ENCODE data around the gene TPO.
"Not testable (repeated sequence)": the region's sequence is repeated elsewhere in the genome, so short reads cannot be mapped to it uniquely, and the experiment has no call there.

TPO gene

DNA sequence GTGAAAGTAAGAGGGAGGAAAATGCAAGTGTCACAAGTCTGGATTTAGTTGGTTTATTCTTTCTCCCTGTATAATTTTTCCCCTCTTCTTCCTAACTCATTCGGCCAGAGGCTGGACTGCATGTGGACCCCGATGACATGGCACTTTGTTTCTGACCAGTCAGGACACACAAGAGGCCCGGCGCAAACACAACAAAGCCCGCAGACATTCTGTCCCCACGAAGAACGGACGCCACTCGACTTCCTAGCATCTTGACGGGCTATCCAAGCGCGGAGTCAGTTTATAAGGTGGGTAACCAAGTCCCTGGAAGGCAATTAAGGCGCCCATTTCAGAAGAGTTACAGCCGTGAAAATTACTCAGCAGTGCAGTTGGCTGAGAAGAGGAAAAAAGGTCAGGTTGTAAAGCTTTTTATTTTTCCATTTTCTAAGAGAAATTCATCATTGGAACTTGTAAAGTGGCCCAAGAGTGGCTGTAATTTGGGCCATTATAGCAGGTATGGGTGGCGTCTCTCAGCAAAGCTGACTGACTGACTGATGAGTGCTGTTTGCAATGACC, at the start of gene TPO:
Gene TPO, plus strand, starts transcription at position 308 of the 555 bp plus-strand sequence. CDS start 946 bp downstream, outside the sequence.
- no peak for DNase-seq

DNA sequence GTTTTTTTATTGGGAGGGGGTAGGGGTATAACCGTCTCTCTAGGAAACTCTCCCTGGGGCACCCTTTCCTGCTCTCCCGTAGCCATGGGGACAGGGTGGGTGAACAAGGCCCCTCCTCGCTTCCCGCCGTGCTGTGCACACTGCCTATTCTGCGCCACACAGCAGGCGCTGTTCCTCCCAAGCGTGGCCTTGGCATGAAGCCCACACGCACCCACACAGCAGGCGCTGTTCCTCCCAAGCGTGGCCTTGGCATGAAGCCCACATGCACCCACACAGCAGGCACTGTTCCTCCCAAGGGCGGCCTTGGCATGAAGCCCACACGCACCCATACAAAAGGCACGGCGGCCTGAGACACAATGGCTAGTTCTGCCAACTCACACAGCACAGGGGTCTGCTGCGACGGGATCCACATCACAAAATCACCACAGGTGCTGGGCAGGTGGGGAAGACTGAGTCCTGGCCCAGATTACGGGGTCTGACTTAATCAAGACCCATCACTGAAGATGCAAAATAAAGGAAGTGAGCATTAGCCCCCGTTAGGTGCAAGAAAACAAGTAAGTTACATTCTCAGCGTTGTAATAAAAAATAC, 46.6 kb upstream of the TPO start:
- peak; percentile 1 for DNase-seq

DNA sequence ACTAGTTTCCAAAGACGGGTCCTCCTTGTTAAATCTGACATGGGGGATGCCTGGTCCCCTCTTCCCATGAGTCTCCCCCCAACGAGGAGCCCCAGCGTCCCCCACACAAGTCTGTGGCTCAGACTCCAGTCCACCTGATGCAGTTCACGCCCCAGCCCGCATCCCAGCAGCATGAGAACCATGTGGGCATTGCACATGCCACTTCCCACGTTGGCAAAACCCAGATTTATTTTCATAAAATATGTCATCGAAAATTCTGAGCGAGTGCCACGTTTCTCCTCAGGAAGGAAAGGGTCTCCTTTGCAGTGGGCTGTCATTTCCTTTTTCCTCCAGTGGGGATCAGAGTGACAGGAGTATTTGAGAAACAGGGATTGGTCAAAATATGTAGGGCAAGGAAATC, 45.7 kb upstream of the TPO start:
- DNase-seq = no peak

DNA sequence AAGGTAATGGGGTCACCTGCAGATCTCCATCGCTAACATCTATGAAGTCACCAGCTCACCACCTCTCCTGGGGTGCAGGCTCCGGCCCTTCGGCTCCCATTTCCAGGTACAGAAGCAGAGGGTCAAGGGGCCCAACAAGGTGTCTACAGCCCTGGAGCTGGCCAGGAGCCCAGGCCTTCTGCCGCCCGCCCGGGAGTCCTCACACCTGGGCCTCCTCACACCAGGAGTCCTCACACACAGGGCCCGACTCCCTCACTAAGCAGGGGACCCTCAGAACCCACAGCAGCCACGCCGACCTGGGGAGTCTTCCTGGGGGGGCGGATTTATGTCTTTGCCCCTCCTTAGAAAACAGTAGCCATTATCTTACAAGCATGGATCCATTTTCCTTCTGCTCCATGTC, 43.4 kb upstream of the TPO start:
- DNase-seq = no peak

DNA sequence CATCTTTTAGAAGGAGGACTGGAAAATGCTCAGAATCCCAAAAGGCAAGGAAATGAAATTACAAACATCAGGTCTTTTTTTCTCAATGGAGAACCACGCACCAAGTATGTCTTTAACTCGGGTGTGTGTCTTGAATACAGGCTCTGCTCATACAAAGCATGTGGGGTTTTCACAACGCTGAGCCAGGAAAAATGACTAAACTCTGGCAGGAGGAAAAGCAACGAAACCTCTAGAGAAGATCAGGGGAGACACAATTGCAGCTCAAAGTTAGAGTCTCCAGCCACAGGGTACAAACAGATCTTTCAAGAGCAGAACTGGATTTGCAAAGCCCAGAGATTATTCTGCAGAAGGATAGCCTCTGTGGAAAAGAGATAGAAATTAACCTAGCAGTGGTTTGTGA, 42.8 kb upstream of the TPO start:
- DNase-seq = no peak

DNA sequence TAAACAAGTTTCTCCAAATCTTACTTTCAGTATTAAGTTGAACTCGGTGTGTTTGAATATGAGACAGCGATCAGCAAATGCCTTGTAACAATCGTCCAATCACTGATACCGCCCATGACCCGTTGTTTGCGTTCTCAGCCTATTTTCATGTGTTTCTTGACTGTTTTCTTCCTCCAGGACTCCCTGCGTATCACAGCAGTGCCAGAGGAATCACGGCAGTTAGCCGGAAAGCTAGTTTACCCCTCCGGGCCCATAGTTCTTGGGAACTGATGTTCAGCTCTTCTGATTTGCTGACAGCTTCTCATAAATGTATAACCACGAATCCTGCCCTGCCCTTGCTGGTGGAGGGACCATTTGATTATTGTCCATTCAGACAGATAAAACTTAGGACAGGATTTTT, 42.2 kb upstream of the TPO start:
- DNase-seq = no peak

DNA sequence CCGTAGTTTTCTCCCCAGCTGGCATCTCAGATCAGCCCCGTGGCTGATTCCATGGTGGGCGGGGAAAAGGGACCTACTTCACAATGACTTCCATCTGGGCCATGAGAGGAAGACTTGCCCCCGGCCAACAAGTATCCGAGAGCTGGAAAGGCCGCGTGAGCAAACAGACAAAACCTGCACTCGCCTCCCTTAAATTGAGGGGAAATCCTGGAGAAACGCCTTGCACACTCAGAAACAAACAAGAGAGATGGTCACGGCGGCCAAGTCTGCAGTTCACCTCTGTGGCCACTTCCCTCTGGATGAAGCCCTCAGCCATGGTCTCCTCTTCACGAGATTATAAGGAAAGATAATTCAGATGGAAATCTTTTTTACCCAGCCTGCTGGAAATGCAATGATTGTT, 39.4 kb upstream of the TPO start:
- DNase-seq = no peak

DNA sequence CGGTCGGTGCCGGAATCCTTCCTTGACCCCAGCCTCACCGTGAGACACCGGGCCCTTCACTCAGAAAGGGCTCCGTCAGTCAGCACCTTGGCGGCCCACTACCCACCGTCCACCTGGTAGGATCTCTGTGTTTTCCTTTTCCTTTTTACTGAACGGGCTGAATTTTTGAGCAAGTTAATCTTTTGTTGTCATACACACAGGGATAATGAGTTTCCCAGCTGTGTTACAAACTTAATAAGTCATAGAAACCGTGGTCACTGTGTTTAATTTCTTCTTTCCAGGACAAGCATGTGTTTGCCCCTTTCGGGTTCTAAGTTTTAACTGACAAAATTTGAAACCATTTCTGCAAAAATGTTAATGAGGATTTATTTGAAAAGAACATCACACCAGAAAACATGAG, 39.0 kb upstream of the TPO start:
- no peak for DNase-seq

DNA sequence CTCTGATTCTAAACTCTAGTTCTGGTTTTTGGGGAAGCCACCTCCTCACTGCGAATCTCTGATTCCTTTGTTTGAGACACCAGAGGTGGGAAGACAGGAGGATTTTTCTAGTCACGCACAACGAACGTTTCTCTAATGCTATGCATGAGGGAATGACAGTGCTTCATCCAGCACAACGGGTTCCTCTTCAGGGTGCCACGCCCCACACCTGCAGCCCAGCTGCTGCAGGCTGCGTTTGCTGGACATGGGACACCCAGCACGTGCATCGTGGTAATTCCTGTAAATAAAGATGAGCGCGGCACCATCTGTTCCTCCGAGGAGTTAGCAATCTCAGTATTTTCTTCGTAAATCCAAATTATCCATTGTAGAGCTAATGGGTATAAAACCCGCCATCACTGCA, 37.5 kb upstream of the TPO start:
- no peak for DNase-seq

DNA sequence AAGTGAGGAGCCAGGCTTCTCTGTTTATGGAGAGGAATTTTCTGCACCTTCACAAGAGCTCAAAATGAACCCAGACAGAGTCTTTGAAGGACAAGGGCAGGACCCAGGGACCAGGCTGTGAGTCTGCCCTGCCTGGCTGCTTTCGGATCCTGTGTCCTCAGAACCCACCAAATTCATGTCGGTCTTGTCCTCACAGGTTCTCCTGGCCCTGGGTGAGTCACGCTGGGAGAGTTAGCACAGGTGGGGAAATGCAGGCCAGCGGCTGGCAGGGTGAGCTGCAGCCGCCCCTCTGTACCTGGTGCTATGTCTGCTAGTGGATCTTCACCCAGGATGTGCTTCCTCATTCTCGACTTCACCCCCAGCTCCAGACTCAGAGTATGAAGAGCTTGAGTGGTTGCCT, 35.8 kb upstream of the TPO start:
- DNase-seq = no peak

DNA sequence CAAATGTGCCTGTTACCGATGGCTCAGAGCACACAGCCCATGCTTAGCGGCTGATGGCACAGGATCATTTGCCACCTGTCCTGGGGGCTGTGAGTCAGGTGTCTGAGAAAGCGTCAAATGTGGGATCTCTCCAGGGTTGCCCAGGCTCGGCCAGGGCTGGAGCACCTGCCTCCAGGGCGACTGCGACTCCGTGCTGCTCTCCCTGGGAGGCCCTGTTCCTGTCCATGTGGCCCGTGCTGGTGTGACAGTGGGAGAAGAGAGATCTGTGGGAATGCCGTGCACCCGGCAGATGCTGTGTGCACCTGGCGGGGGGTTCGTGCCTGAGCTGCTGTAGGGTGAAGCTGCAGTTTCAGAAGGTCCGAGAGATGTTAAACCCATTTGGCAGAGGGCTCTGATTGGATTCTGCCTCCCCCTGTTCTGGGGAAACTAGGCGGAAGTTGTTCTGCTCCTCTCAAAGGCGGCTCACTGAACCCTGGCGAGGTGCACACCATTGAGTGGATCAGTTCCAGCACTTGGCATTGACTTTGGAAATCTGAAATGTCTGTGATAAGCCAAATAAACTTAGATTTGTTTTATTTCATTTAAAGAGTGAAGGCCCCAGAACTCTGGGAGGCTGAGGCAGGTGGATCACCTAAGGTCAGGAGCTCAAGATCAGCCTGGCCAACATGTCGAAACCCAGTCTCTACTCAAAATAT, 34.7 kb upstream of the TPO start:
- DNase-seq = no peak

DNA sequence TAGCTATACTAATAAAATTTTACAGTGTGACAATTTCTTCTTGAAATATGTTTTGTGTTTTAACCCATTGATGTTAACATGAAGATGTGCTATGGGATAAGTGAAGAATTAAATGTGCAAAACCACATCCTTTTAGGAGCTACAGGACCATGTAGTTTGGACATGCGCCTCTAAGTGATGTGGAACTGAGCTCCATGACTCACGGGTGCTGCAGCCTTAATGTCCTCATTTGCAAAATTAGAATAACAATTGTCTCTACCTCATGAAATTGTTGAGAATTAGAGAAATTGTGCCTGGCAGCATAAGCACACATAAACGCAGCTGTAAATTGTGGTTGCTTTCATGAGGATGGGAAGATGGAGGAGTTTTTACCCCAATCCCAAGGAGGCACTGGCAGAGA, 31.6 kb upstream of the TPO start:
- no peak for DNase-seq

DNA sequence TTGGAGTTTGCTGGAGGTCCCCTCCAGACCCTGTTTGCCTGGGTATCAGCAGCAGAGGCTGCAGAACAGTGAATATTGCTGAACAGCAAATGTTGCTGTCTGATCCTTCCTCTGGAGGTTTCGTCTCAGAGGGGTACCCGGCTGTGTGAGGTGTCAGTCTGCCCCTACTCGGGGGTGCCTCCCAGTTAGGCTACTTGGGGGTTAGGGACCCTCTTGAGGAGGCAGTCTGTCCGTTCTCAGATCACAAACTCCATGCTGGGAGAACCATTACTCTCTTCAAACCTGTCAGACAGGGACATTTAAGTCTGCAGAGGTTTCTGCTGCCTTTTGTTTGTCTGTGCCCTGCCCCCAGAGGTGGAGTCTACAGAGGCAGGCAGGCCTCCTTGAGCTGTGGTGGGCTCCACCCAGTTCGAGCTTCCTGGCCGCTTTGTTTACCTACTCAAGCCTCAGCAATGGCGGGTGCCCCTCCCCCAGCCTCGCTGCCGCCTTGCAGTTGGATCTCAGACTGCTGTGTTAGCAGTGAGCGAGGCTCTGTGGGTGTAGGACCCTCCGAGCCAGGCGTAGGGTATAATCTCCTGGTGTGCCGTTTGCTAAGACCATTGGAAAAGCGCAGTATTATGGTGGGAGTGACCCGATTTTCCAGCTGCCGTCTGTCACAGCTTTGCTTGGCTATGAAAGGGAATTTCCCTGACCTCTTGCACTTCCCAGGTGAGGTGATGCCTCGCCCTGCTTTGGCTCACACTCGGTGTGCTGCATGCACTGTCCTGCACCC, 25.1 kb upstream of the TPO start:
- not testable (repeated sequence) for DNase-seq

DNA sequence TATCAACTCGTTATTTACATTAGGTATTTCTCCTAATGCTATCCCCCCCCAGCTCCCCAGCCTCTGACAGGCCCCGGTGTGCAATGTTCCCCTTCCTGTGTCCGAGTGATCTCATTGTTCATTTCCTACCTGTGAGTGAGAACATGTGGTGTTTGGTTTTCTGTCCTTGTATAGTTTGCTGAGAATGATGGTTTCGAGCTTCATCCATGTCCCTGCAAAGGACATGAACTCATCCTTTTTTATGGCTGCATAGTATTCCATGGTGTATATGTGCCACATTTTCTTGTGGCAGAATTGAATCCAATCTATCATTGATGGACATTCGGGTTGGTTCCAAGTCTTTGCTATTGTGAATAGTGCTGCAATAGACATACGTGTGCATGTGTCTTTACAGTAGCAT, 23.1 kb upstream of the TPO start:
- DNase-seq = not testable (repeated sequence)

DNA sequence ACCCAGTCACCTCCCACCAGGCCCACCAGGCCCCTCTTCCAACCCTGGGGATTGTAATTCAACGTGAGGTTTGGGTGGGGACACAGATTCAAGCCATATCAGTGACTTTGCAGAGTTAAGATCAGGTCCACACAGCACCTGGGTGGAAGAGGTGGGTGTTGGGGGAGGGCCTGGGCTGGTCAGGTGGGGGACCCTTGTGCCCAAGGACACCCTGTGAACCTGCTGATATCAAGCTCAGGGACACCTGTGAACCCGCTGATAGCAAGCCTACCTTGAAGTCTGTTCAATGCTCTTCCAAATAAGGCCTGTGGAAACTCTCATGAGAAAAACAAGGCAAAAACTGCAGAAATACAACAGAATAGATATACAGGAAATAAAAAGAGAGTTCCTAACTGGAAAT, 19.9 kb upstream of the TPO start:
- DNase-seq = no peak

DNA sequence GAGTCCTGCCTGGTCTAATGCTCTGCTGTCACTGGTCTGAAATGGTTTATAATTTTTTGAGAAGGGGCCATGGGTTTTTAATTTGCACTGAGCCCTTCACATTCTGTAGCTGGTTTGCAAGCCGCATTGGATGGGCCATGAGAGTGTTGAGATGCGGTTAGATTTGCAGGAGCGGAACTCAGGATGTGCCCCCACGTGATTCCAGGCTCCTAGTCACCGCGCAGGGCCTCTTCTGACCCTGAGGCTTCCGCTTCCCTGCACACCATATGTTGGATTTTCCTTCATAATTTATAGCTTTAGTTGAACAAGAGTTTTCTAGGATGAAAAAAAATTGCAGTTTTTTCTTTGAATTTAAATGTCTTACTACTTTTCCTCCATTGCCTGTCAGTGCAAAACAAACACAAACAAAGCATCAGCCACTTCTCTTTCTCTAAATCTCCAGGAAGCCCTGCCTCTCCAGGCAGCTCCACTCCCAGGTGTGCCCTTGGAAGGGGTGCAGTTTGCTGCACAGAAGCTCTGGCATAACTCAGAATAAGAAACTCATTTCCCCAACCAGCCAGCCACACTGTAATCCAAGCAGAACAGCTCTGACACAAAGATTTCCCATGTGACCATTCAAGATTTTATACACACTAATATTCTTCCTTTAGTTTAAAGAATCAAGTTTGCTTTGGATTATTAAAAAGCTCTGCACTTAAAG, 18.4 kb upstream of the TPO start:
- no peak for DNase-seq

DNA sequence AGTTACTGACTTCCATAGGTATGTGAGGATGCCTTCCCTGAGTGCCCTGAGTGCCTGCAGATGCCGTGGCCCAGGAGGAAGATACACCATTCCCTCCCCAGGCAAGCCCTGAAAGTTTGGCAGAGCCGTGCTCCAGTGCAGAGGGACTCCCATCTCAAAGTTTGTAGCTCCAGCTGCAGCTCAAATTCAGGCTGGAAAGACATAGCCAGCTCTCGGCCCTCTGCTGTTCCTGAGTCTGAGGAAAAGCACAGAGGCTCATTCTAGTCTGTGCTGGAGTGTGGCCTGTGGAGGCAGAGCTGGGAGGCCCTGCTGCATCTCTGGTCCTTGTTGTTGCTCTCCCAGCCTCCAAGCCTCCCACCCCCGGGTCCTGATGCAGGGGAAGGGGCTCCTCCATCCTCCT, 15.9 kb upstream of the TPO start:
- no peak for DNase-seq

DNA sequence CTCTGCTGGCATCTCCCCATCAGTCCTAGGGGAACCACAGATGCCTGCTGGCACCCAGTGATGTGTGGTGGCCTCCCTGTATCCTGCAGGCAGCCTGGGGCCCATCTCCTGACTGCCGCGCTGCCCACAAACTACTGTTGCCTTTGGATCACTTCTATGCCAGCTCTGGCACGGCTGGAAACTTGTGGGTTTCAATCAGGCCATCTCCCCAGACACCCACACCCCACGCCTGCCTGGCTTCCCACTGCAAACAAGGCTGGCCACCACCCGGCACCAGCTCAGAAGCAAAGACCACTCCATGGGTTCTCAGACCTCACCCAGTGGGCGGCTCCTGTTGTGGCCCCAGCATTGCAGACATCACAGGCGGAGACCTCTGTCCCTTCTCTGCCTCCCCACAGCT, 15.1 kb upstream of the TPO start:
- DNase-seq = no peak

DNA sequence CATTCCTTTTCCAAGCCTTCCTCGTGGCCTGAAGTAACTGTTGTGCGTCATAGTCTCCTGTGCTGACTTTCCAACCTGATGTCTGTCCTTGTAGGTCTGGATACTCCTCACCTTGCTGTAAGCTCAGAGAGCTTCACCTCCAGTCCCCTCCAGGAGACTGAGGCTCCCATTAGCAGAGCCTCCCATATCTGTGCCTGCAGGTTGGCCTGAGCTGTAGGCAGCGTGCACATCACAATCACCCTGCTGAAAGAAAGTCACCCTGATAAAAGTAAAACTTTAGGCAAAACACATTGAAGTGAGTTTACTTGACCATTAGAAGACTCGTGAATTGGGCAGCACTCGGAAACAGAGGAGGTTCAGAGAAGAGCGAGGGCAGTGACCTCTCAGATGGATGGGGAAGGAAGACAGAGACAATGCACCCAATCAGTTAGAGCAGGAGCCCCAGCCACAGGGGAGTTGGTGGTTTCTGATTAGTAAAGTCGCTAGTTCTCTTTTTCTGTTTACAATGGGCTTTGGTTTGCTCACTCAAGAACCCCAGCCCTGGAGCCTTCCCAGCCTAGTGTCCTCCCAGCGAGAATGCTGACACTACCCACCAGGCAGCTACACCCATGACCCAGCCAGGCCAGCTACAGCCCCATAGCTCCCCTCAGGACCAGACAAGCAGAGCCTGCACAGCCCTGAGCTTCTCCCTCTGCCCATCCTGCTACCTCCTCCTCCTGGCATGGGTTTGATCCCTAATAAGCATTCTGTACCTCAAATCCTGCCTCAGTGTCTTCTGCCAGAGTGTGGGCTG, 12.1 kb upstream of the TPO start:
- DNase-seq = no peak

DNA sequence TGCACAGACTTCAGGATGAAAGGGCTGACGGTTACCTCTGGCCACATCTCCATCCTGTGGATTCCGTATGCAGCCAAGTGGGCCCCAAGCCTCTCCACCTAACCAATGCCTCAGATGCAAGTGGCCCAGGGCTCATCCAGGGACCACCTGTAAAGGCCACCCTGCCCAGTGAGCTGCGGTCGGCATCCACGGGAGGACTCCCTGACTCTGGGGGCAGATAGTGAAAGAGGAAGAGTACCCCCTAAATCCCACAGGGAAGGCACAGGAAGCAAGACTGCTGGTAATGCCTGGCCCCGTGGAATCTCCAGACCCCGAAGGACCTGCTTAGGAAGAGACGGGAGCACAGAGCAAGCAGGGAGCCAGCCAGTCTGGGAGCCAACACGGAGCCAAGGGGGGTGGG, 11.2 kb upstream of the TPO start:
- DNase-seq = no peak

DNA sequence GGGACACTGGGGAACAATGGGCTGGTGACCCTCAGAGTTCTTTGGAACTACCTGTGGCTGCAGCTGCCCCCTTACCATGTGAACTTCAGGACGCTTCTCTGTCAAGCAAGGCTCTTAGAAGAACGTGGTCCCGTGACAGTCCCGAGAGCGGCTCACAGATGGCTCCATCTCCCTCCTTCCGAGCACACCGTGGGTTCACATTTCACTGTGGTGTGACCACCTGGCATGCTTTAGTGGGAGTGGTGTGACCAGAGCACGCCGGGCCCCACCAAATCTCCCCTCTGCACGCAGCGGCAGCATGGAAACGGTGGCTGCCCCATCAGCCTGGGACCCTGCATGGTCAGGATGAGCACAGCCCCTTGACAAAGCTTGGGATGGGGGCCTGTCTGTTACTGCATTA, 9.7 kb upstream of the TPO start:
- DNase-seq = no peak

DNA sequence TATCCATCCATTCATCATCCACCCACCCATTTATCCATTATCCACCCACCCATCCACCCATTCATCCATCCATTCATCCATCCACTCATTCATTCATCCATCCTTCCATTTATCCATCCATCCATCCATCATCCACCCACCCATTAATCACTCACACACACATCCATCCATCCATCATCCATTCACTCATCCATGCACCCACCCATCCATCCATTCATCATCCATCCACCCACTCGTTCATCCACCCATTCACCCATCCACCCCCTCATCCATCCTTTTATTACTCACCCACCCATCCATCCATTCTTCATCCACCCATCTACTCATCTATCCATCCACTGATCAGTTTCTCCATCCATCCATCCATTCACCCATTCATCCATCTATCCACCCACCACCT, 8.1 kb upstream of the TPO start:
- no peak for DNase-seq

DNA sequence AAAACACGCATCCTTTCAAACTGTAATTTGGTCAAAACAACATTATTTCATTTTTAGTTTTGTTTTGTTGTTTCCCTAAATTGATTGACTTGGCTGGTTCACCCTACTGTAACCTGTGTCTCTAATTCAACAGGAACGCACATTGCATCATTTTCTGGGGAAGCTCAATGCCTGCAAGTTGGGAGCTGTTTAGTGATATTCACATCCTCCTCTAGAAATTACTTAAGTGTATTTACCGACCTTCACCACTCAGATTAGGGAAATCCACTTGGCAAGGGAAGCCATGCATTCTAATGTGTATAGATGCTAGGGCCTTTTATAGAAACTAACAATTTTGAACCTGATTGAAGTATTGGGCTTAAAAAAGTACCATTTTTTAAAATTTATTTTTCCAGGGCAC, 7.3 kb upstream of the TPO start:
- no peak for DNase-seq

Measured in activated CD4-positive, alpha-beta T cell treated with anti-CD3 and anti-CD28 coated beads, Interleukin-2, amount 50 U/mL, for 1 hour (primary cell).